GM21367 (cell line): ENCODE results near the gene MTMR2.
"Not testable (repeated sequence)": the region's sequence is repeated elsewhere in the genome, so short reads cannot be mapped to it uniquely, and the experiment has no call there.

Experiments used
- ATAC-seq: cut with Tn5 transposase; IDR thresholded peaks from one replicate; pipeline ENCODE4 v1.9.1; 2021; ENCODE audit not compliant: unreplicated experiment

Gene MTMR2

DNA sequence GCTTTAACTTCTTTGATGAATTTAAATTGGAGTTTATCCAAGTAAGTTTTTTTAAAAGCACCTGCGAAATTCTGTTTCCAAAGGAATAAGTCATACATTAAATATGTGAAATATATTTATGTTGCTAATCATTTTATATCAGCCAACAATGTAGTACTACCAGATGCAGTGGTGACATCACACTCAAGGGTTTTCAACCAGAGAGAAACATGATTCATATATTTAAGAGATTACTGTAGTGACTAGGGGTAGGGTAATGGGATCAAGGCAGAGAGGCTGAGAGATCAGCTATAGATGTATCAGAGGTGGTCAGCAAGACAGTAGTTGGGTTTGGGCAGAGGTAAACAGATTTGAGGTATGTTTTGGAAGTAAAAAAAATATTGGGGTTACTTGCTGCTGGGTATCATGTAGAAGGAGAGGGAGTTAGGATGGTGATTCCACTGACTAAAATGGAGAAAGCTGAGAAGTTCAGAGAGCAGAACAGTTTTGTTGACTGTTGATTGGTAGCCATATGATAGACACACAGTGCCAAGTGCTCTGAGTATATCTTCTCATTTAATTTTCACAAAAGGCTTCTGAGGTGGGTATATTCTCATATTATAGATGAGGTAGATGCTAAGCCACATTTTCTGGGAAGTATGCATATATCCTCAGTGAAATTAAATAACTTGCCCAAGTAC is 94.2 kb downstream of the MTMR2 start:
- ATAC-seq = no peak

DNA sequence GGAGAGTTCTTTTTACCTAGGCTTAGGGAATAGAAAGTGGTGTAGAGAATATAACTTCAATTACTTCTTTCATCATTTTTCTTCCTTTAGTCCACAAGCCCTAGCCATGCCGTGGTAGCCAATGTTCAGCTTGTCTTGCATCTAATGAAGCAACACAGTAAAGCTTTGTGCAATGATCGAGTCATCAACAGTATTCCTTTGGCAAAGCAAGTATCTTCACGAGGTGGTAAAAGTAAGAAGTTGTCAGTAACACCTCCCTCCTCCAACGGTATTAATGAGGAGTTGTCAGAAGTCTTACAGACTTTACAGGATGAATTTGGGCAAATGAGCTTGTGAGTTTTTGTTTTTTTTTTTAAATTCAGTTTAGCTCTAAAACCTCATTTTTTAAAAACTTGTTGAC is 96.2 kb downstream of the MTMR2 start:
- ATAC-seq = no peak

DNA sequence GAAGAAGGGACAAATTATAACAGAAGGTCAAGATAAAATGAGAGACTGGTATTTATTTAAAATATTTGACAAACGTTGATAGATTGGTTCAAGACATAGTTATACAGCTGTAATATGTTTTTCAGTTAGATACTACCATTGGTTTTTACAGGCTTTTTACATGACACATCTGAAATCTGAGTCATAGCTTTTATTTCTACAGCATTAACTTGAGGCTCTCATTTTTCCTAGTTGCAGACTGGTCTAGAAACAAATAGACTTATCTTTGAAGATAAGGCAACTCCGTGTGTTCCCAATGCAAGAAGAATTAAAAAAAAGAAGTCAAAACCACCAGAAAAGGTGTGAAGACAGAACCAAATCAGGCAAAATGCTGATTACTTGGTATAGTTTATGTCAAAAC is 102.3 kb downstream of the MTMR2 start:
- no peak for ATAC-seq

DNA sequence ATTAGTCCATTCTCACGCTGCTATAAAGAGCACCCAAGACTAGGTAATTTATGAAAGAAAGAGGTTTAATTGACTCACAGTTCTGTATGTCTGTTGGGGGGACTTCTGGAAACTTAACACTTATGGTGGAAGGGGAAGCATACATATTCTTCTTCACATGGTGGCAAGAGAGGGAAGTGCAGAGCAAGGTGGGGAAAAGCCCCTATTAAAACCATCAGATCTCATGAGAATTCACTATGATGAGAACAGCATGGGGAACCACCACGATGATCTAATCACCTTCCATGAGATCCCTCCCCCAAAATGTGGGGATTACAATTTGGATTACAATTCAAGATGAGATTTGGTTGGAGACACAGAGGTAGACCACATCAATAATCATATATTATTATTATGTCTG is 107.9 kb downstream of the MTMR2 start:
- ATAC-seq = no peak

DNA sequence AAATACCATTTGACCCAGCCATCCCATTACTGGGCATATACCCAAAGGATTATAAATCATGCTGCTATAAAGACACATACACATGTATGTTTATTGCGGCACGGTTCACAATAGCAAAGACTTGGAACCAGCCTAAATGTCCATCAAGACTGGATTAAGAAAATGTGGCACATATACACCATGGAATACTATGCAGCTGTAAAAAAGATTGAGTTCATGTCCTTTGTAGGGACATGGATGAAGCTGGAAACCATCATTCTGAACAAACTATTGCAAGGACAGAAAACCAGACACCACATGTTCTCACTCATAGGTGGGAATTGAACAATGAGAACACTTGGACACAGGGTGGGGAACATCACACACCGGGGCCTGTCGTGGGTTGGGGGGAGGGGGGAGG is 112.9 kb downstream of the MTMR2 start:
- ATAC-seq = not testable (repeated sequence)

DNA sequence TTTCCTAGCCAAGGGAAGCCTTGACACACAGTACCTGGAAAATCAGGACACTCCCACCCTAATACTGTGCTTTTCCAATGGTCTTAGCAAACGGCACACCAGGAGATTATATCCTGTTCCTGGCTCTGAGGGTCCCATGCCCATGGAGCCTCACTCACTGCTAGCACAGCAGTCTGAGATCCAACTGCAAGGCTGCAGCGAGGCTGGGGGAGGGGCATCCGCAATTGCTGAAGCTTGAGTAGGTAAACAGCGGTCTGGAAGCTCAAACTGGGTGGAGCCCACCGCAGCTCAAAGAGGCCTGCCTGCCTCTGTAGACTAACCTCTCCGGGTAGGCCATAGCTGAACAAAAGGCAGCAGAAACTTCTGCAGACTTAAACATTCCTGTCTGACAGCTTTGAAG is 117.4 kb downstream of the MTMR2 start:
- ATAC-seq = not testable (repeated sequence)

DNA sequence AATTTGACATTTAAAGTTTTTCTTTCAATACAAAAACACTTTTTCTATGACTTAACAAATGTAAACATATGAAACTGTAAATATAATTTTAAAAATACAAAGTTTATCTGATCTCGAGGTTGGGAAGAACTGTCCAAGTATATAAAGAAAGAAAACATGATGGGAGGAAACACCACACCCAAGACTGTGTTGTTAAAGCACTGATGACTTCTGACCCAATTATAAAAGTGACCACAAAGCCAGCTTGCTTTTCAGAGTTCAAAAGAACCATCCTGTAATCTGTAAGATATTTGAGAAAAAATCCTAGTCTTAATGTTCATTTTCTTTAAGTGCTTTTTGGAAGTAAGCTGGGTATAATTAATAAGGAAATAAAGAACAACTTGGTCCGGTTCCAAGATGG is 118.0 kb downstream of the MTMR2 start:
- no peak for ATAC-seq

DNA sequence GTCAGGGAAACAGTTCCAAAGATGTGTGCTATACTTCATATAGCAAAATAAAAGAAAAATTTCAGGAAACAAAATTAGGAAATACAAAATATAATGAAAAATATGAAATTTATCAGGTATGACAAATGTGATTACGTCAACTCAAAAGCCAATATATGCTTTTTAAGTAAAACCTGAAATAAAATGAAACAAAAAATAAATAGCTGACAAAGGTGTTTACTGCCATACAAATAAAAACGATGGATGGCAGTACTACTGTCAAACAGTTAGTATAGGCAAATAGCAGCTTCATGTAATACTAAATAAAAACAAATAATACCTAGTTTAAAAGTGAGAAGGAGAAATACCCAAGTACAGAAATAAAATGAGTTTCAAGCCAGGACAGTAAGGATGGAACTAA is 119.9 kb downstream of the MTMR2 start:
- ATAC-seq = no peak

DNA sequence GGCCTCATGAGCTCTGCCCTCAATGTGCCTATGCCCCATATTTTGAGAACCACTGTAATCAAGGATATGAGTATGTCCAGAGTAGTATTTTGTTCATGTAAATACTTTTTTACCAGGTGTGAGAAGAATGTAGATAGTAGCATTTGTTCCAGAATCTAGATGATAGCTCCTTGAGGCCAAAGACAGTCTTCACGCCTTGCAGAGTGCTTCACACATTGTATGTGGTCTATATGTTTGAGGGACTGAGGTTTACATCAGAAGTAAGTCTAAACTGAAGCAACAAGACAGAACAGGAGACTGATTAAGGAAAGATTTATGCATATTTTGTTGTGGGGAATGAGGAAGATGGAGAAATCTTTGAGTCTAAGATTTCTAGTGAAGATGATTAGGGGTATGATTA is 121.1 kb downstream of the MTMR2 start:
- no peak for ATAC-seq

DNA sequence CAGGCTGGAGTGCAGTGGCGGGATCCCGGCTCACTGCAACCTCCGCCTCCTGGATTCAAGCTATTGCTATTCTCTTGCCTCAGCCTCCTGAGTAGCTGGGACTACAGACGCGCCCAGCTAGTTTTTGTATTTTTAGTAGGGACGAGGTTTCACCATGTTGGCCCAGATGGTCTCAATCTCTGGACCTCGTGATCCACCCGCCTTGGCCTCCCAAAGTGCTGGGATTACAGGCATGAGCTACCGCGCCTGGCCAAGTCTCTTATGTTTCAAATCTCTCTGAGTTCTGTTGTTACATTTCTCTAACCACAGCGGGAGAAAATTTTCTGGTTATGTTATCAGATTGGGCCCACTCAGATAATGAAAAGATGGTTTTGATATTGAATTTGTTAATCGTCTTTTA is 123.5 kb downstream of the MTMR2 start:
- ATAC-seq = no peak

DNA sequence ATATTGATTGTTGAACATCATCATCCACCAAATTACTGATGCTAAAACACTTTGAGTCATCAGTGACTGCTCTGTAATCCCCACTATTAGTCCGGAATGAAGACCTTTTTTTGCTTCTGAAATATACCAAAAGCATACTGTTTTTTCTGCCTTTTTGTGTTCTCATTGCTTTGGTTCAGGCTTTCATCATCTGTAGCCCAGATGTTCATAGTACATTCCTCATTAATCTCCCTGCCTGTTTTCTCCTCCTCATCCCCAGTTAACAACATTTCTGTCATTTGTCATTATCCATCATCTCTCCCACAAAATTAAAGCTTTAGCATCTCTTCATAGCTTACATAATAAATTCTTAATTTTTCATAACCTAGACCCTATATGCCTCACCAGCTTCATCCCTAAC is 124.4 kb downstream of the MTMR2 start:
- ATAC-seq = no peak

DNA sequence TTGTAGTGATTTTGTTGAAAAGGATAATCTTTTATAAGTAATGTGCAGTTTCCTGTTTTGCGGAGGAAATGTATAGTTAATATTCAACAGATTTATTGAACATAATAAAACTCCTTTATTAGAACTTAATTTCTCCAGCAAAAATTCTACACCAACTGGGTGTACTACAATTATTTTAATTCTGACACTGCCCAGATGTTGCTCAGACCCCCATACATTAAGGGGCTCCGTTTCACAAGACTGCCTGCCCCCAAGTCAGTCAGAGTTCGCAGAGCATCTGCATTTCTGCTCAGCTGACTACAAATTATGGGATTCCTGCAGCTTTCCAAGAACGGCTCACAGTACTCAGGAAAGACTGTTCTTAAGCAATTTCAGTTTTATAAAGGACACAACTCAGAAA is 127.4 kb downstream of the MTMR2 start:
- no peak for ATAC-seq

DNA sequence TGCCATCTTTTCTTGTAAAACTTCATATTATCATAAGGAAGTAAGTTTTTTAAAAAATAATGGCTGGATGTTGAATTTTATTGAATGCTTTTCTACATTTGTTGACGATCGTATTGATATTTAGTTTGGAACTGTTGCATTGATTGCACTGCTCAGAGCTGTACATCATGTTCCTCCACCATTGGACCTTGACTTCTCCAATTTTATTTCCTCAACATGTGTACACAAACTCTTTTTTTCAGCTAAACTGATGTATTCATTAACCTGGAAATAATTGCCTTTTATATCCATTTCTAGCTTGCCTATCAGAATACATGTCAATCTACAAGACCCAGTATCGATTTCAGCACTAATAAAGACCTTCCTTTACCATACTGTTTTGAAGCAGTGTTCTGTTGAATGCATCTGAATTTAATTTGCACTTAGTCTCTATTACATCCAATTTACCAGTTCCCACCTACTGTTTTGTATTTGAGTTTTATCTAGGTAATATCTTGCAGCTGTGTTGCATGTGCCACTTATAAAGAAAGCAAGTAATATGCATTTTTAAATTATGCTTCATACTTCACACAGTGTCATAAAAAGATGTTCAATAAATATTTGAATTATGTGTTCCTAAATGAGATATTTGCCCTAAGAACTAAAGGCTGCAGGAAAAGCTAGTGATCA is 128.1 kb downstream of the MTMR2 start:
- ATAC-seq = no peak

DNA sequence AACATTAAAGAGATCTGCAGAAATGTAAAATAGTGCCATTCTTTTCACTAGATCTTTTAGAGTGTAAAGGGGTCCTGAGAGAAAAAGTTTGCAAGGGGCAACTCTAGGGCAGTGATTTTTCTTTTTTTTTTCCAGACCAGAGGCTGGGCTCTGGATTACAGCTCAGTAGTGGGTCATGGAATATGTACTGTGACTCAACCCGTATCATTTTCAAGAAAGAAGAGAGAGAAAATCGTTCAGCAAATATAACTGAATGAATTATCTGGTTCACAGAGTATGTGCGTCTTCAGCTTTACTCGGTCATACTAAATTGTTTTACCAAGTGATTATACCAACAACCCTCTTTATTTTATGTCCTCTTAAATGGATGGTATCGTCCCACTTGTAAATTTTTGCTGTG is 129.8 kb downstream of the MTMR2 start:
- no peak for ATAC-seq

DNA sequence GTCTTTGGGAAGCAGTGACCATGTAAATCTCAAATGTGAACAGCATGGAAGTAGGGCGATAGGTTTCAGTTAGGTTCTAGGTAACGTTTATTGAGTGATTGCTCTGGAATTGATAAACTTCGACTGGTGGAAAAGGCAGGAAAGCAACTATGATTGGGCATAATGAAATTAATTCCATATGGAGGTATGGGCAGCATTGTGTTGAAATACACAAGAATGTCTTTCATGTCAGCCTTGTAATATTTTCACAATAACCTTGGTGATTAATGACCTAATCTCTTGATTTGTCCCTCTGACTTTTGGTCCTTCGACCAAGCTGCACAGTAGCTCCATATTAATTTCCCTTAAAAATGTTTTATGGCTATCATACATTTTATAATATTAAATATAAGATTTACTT is 130.8 kb downstream of the MTMR2 start:
- ATAC-seq = no peak

DNA sequence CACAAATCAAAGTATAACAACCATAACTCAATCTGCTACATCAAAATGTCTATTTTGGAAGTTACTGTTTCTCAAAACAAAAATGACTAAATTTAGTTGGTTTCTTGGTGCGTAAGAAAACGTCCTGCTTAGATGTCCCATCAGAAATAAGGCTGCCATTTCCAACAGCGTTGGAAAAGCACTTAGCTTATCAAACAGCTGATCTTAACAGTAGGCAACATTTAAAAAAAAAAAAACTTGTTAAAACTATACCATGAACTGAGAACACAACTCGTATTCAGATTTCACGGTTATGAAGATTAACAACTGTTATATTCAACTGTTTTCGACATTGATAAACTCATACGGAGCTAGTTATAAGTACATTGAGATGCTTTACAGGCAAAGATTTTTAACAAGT is 131.2 kb downstream of the MTMR2 start:
- ATAC-seq = no peak

DNA sequence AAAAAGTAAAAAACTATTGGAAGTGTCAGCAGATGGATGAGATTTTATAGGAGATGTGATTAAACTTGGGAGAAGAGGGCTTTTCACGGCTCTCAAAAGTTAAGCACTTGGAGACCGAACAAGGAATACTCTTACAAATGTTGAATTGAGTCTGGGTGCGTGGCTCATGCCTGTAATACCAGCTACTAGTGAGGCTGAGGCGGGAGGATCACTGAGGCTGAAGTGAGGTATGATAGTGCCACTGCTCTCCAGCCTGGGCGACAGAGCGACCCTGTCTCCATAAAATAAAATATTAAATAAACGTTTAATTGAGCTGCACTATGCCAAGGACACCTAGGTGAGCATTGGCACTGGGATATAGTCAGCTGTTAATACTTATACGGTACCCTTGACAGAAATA is 131.7 kb downstream of the MTMR2 start:
- no peak for ATAC-seq

DNA sequence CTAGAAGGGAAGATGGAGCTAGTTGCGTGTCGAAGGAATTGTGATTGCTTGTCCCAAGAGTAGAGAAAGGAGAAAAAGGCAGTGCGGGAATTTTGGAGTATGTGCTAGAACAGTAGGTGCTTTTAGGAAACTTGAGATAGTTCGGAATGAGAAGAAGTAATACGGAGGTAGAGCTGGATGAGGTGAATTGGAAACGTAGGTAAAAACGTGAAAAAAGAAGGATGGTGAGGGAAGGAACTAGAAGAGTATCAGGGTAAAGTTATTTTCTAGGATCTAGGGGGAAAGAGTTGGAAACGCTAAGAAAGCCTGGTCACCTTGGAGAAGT is 132.2 kb downstream of the MTMR2 start:
- ATAC-seq = no peak

DNA sequence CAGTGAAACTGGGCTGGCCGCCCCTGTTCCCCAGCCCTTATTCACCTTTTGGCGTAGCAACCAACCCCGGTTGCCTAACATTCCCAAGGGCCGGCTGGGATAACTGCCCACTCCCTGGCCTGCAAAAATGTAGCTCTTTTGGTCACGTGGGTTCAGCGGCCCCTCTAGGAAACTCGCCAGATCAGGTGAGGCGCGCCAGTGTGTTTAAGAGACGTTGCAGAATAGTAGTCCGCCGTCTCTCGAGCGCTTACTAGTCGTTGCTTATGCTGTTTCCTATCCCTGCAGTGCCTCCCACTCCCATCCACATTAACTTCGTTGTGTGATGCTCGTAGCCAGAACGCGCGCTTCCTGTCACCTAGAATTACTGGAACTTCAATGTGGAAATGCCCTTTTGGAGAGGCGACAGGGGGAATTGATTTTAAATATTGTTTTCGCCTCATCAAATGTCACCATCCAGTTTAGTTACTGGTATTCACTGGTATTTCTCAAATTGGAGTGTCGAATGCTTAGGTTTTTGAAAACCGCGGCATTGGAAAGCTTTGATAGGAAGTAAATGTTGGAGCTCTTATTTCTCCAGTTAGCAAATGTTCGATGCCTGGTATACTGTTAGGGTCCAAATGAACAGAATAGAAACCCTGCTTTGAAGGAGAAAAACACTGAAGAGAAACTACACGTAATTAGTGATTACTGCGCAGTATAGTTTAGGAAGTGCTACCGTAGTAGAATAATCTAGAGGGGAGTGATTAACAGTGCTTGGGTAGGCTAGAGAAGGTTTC is 132.8 kb downstream of the MTMR2 start:
- no peak for ATAC-seq

DNA sequence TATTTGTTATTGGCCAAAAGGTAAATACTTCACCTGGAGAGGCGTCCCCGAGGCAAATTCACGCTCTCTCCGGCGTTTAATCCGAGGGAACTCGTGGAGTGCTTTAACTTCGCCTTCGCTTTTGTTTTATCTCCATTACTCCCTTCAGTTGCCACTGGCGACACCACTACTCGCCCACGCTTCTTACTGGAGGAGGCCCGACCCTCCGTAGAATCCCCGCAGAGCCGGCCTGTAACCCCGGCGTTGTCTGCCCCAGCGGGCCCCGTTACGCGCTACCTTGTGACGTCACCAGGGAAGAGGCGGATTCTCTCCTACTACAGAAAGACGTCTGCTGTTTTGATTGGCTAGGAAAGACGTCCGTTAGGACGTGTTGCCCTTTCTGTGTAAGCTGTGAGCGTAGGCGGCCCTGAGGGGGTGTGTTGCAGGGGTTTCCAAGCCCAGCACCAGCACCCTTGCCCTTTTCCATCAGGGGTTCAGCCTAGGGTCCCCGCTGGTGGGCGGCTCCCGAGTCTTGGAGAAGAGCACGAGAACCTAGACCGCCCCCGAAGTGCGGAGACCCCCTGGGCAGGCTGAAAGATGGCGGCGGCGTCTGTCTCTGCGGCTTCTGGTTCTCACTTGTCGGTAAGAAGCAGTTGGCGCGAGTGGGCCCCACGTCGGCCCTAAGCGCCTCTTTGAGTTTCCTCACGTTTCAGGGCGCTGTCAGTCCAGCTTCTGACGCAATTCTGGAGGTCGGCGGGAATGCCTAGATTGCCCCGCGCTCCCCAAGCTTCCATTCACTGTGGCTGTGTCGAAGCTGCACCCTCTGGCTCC is 133.6 kb downstream of the MTMR2 start, which contains the start of gene CEP57:
Gene CEP57, plus strand, starts transcription at position 376 of the 810 bp plus-strand sequence. Its CDS starts 201 bp downstream, at position 577.
- ATAC-seq = peak; percentile 63

DNA sequence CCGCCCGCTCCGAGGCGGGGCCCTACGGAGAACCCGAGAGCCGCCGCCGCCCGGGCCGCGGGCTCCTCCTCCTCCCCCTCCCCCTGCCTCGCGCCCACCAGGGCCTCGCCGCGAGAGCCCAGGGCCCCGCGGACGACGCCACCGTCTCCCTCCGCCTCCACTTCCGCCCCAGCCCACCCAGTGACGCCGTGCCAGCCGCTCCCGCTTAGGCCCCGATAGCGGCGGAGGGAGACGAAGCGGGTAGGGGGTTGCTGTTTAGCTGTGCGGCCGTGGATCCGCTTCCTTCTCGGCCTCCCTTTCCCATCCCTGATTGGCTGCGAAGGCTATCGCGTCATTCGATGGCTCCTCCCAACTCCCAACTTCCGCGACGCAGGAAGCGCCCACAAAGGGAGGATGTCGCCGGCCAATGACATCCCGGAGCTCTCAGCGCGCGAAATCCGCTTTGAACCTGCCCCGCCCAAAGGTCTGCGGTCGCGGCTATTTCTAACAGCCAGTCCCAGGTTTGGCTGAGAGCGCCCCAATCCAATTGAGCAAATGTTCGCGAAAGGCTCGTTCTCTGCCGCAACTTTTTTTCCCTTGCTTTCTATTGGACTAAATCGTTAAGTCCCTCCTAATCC is 134.3 kb downstream of the MTMR2 start, which contains the start of gene FAM76B:
Gene FAM76B, minus strand, starts transcription at position 277 of the 617 bp plus-strand sequence. CDS start 304 bp downstream, outside the sequence.
- ATAC-seq = peak; percentile 66
